H1 (cell line): ENCODE measurements around the gene OMP. TPM values are rescaled to one million over a fixed set of nuclear protein-coding genes. Genes with fewer than 3 reads are reported as not detected.

Source experiments
- CTCF ChIA-PET: fragments of 300-600 bp; sonication (Branson Sonifier 250); formaldehyde crosslinking; loops from one replicate; lab custom pipeline; 2021; ENCODE audit not compliant: partially characterized antibody; lab: Charles Lee
- POLR2A ChIA-PET: fragments of 300-600 bp; sonication (Branson Sonifier 250); formaldehyde crosslinking; loops from one replicate; lab custom pipeline; 2021; ENCODE audit warnings: inconsistent platforms; ENCODE audit not compliant: partially characterized antibody; lab: Charles Lee
- DNase-seq, 2 experiments: peaks; one replicate each; pipeline versions ENCODE4 v3.0.0 to v3.0.0-alpha.2; 2010 to 2022; ENCODE audit warnings: low spot score in 2 of 2, low read depth in 1 of 2, mixed read lengths in 1 of 2
- FAIRE-seq: peaks from 2 replicates; lab custom pipeline; 2011; peaks lifted over from hg19 to GRCh38; lab: Jason Lieb, UNC
- H2AFZ ChIP-seq: 2 replicates; pipeline ENCODE4 v1.8.1; 2012; ENCODE audit warnings: low read length, inconsistent platforms
- H2AK5ac ChIP-seq: 2 replicates; pipeline ENCODE4 v1.6.1; 2013; ENCODE audit warnings: low read depth, low read length
- H2BK120ac ChIP-seq: replicated peaks from 2 replicates; pipeline ENCODE3; 2013; ENCODE audit warnings: low read depth, low read length, inconsistent platforms
- H2BK12ac ChIP-seq: 2 replicates; pipeline ENCODE4 v1.6.1; 2013; ENCODE audit warnings: low read depth, low read length
- H2BK15ac ChIP-seq: 2 replicates; pipeline ENCODE4 v1.6.1; 2013; ENCODE audit warnings: low read length
- H2BK20ac ChIP-seq: 2 replicates; pipeline ENCODE4 v1.6.1; 2013; ENCODE audit warnings: low read length
- H2BK5ac ChIP-seq: 2 replicates; pipeline ENCODE4 v1.6.1; 2013; ENCODE audit warnings: low read depth, low read length
- H3K14ac ChIP-seq: 2 replicates; pipeline ENCODE4 v1.6.1; 2013; ENCODE audit warnings: inconsistent platforms; ENCODE audit not compliant: insufficient read length
- H3K18ac ChIP-seq: 2 replicates; pipeline ENCODE4 v1.6.1; 2013; ENCODE audit warnings: low read length; ENCODE audit errors: extremely low read depth
- H3K23ac ChIP-seq: 2 replicates; pipeline ENCODE4 v1.6.1; 2013; ENCODE audit warnings: inconsistent platforms; ENCODE audit not compliant: insufficient read length
- H3K23me2 ChIP-seq: 2 replicates; pipeline ENCODE4 v1.6.1; 2013; ENCODE audit warnings: low read depth, low read length
- H3K27ac ChIP-seq: 2 replicates; pipeline ENCODE4 v1.6.1; 2011; ENCODE audit warnings: low read depth, low read length, inconsistent platforms
- H3K27me3 ChIP-seq, 4 experiments: replicated peaks in 1 of 4; 1 replicate in 1 of 4; 2 replicates in 3 of 4; pipeline versions ENCODE4 v1.6.1 to v1.8.1; 2011 to 2013; ENCODE audit warnings: low read length in 3 of 4, mild to moderate bottlenecking in 3 of 4, inconsistent platforms in 2 of 4, mixed read lengths in 2 of 4, moderate library complexity in 1 of 4; ENCODE audit not compliant: control insufficient read depth in 3 of 4, insufficient read depth in 3 of 4; ENCODE audit errors: extremely low read depth in 1 of 4
- H3K36me3 ChIP-seq, 4 experiments: 2 replicates each; pipeline versions ENCODE4 v1.6.1 to v1.8.1; 2011 to 2013; ENCODE audit warnings: mild to moderate bottlenecking in 4 of 4, low read length in 3 of 4, moderate library complexity in 2 of 4, control low read depth in 1 of 4, inconsistent platforms in 1 of 4; ENCODE audit not compliant: insufficient read depth in 4 of 4, control insufficient read depth in 2 of 4
- H3K4ac ChIP-seq: replicated peaks from 2 replicates; pipeline ENCODE3; 2013; ENCODE audit warnings: low read length, low read depth, mixed read lengths, inconsistent platforms; ENCODE audit not compliant: insufficient read length
- H3K4me1 ChIP-seq, 4 experiments: replicated peaks in 1 of 4; 1 replicate in 1 of 4; 2 replicates in 3 of 4; pipeline versions ENCODE4 v1.6.1 to v1.8.1; 2011 to 2013; ENCODE audit warnings: low read length in 3 of 4, inconsistent platforms in 2 of 4, mixed read lengths in 1 of 4; ENCODE audit not compliant: insufficient read depth in 4 of 4, control insufficient read depth in 3 of 4
- H3K4me2 ChIP-seq, 2 experiments: 2 replicates each; pipeline versions ENCODE4 v1.6.1 to v1.8.1; 2011 to 2013; ENCODE audit warnings: low read depth in 2 of 2, low read length in 2 of 2, control low read depth in 1 of 2, inconsistent platforms in 1 of 2, mild to moderate bottlenecking in 1 of 2; ENCODE audit not compliant: insufficient read depth in 1 of 2
- H3K4me3 ChIP-seq, 4 experiments: fragments of 200-600, 300-600 bp in 1 of 4; sonication (generic), shearing (Covaris generic), sonication (Bioruptor Twin) in 1 of 4; 2 replicates each; pipeline versions ENCODE4 v1.5.1 to v1.8.1; 2011 to 2016; ENCODE audit warnings: low read length in 4 of 4, low read depth in 3 of 4, control low read depth in 2 of 4, inconsistent platforms in 2 of 4, mild to moderate bottlenecking in 2 of 4, mixed read lengths in 1 of 4, moderate library complexity in 1 of 4; ENCODE audit not compliant: insufficient read depth in 2 of 4; ENCODE audit errors: extremely low read depth in 1 of 4
- H3K56ac ChIP-seq: replicated peaks from 2 replicates; pipeline ENCODE3; 2013; ENCODE audit warnings: low read depth, mild to moderate bottlenecking, mixed read lengths, low read length, inconsistent platforms; ENCODE audit not compliant: insufficient read length
- H3K79me1 ChIP-seq: 2 replicates; pipeline ENCODE4 v1.6.1; 2013; ENCODE audit warnings: low read depth, low read length, control low read depth
- H3K79me2 ChIP-seq, 2 experiments: 2 replicates each; pipeline versions ENCODE4 v1.6.1 to v1.8.1; 2012 to 2013; ENCODE audit warnings: low read length in 2 of 2, mild to moderate bottlenecking in 2 of 2, inconsistent platforms in 1 of 2; ENCODE audit not compliant: insufficient read depth in 2 of 2, control insufficient read depth in 1 of 2
- H3K9ac ChIP-seq, 4 experiments: replicated peaks in 1 of 4; 1 replicate in 1 of 4; 2 replicates in 3 of 4; pipeline versions ENCODE4 v1.6.1 to v1.8.1; 2011 to 2013; ENCODE audit warnings: low read depth in 3 of 4, low read length in 3 of 4, control low read depth in 2 of 4, mild to moderate bottlenecking in 2 of 4, moderate library complexity in 2 of 4, inconsistent platforms in 1 of 4; ENCODE audit errors: extremely low read depth in 1 of 4
- H3K9me3 ChIP-seq, 2 experiments: 2 replicates each; pipeline versions ENCODE4 v1.6.1 to v1.8.1; 2012 to 2013; ENCODE audit warnings: mild to moderate bottlenecking in 2 of 2, moderate library complexity in 2 of 2, control low read depth in 1 of 2, inconsistent platforms in 1 of 2, low read depth in 1 of 2, low read length in 1 of 2, mixed read lengths in 1 of 2; ENCODE audit not compliant: insufficient read depth in 2 of 2
- H4K20me1 ChIP-seq, 2 experiments: replicated peaks in 1 of 2; 2 replicates each; pipeline versions ENCODE3 to v1.8.1; 2011 to 2013; ENCODE audit warnings: inconsistent platforms in 2 of 2, low read length in 2 of 2, mild to moderate bottlenecking in 1 of 2; ENCODE audit not compliant: insufficient read depth in 2 of 2, control insufficient read depth in 1 of 2
- H4K5ac ChIP-seq: 2 replicates; pipeline ENCODE4 v1.6.1; 2013; ENCODE audit warnings: low read length, low read depth, mixed read lengths, inconsistent platforms; ENCODE audit not compliant: insufficient read length
- H4K8ac ChIP-seq: 2 replicates; pipeline ENCODE4 v1.8.0; 2013; ENCODE audit warnings: mild to moderate bottlenecking, moderate library complexity, low read length, inconsistent platforms; ENCODE audit not compliant: insufficient read depth; ENCODE audit errors: extremely low read depth
- H4K91ac ChIP-seq: replicated peaks from 2 replicates; pipeline ENCODE3; 2013; ENCODE audit warnings: low read length, mixed read lengths, inconsistent platforms; ENCODE audit not compliant: insufficient read length
- EGR1 ChIP-seq: IDR thresholded peaks from 2 replicates; pipeline ENCODE4 v1.6.1; 2011; ENCODE audit warnings: low read depth, low read length, borderline replicate concordance
- EP300 ChIP-seq, 2 experiments: IDR thresholded peaks; 1 replicate in 1 of 2; 2 replicates in 1 of 2; pipeline ENCODE4 v1.6.1; 2011 to 2012; ENCODE audit warnings: low read depth in 2 of 2, low read length in 2 of 2, mild to moderate bottlenecking in 2 of 2, borderline replicate concordance in 1 of 2, inconsistent platforms in 1 of 2, moderate library complexity in 1 of 2
- JUND ChIP-seq: IDR thresholded peaks from 2 replicates; pipeline ENCODE4 v1.6.1; 2011; ENCODE audit warnings: mild to moderate bottlenecking, improper control_type of control experiment, low read length
- KDM4A ChIP-seq: IDR thresholded peaks from one replicate; pipeline ENCODE4 v1.7.1; 2012; ENCODE audit warnings: low read depth, mild to moderate bottlenecking, moderate library complexity, low read length, inconsistent platforms; ENCODE audit not compliant: severe bottlenecking
- POLR2AphosphoS5 ChIP-seq: IDR thresholded peaks from 2 replicates; pipeline ENCODE4 v1.6.1; 2011; ENCODE audit warnings: low read depth, low read length
- SIRT6 ChIP-seq: IDR thresholded peaks from one replicate; pipeline ENCODE4 v1.7.1; 2012; ENCODE audit warnings: low read length, inconsistent platforms
- SIX5 ChIP-seq: IDR thresholded peaks from 2 replicates; pipeline ENCODE4 v1.6.1; 2011; ENCODE audit warnings: mild to moderate bottlenecking, low read depth, low read length
- SP2 ChIP-seq: IDR thresholded peaks from 2 replicates; pipeline ENCODE4 v1.6.1; 2012; ENCODE audit warnings: mild to moderate bottlenecking, low read length, inconsistent platforms
- WGBS, 2 experiments: shearing (Covaris generic) in 1 of 2; methylation state at CpG; one replicate each; pipeline versions ENCODE4 v1.1.6 to v1.1.7; 2013 to 2015; ENCODE audit warnings: low lambda C conversion rate in 2 of 2, mixed read lengths in 2 of 2, inconsistent platforms in 1 of 2, low coverage in 1 of 2, missing lambda C conversion rate in 1 of 2; ENCODE audit not compliant: insufficient replicate concordance in 2 of 2, insufficient coverage in 1 of 2, insufficient read length in 1 of 2; ENCODE audit errors: extremely low coverage in 1 of 2, missing lambda C conversion rate in 1 of 2; 5-methylcytosine and 5-hydroxymethylcytosine counted together
- polyA plus RNA-seq, 7 experiments: library from polyadenylated mRNA; depleted of rRNA in 3 of 7; stranded (reverse) in 5 of 7; unstranded in 2 of 7; fragments of >200 nt in 5 of 7; fragments of 200-250 nt in 2 of 7; gene quantifications; 1 replicate in 5 of 7; 2 replicates in 1 of 7; 4 replicates in 1 of 7; pipeline versions ENCODE4 v1.2.1 to v1.2.3, GENCODE V29; 2011 to 2013; ENCODE audit warnings: missing spikeins in 2 of 7, mixed read lengths in 2 of 7
- total RNA-seq: library from RNA; stranded (reverse); fragmentation: NEBNext Ultra II Directional; extraction: Animal tissue kit (Norgen Biotek cat#: 25700); gene quantifications from 2 replicates; pipeline ENCODE4 v1.2.1, GENCODE V29; 2021
- TF ChIP-seq, protein P1 (sequence below): IDR thresholded peaks from 2 replicates; pipeline ENCODE4 v1.6.1; 2012; ENCODE audit warnings: inconsistent platforms
- TF ChIP-seq, protein P2 (sequence below): IDR thresholded peaks from 2 replicates; pipeline ENCODE4 v1.6.1; 2012; ENCODE audit warnings: inconsistent platforms
- TF ChIP-seq, protein P3 (sequence below), 3 experiments: IDR thresholded peaks; 1 replicate in 2 of 3; 2 replicates in 1 of 3; pipeline versions ENCODE4 v1.5.1 to v1.6.1; 2011; ENCODE audit warnings: low read length in 3 of 3, mild to moderate bottlenecking in 3 of 3, inconsistent platforms in 2 of 3, low read depth in 1 of 3, moderate library complexity in 1 of 3; ENCODE audit not compliant: insufficient read depth in 1 of 3; ENCODE audit errors: control extremely low read depth in 1 of 3

Gene OMP
- total and polyA plus RNA-seq, 2 of the 8 experiments (the other 6 are each of a cell fraction or from before 2014, with no cell fraction given) = not detected

DNA sequence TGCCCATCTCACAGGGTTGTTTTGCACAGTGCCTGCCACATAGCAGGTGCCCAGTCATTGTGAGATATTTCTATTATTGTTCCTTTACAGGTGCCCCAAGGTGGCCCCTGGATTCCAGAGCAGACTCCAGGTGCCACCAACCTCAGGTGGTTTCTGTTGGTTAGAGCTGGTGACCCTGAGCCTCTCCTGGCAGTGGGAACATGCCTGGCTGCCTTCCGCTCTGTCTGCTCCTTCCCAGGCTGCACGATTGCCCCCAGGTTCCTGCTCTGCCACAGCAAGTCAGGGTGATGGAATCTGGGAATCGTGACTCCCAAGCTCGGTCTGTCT lies 12.6 kb upstream of the OMP start:
- POLR2A ChIA-PET = interaction anchor here (1.8 kb wide), 1 partner anchor 42 kb away, joined by 9 read pairs; no protein-coding TSS in a partner anchor
- H4K20me1 ChIP-seq = peaks cover 0 to 4% of the 10 kb centered on the region in 2 experiments
- H3K56ac ChIP-seq = no peak overlapping the region
- no peak overlapping the region for H2BK120ac ChIP-seq
- no peak for DNase-seq
- WGBS, 2 experiments = 82% methylated on average over 4 of the region's 4 CpGs; no CpG with 5 or more reads in 1 of the 2 experiments
- no peaks in the 10 kb centered on the region for H3K23me2 ChIP-seq
- no peak overlapping the region for H3K9ac ChIP-seq
- no peak overlapping the region for H4K8ac ChIP-seq
- no peaks in the 10 kb centered on the region for H3K79me1 ChIP-seq
- H4K91ac ChIP-seq = no peak overlapping the region
- H3K14ac ChIP-seq = no peak overlapping the region
- no peaks in the 10 kb centered on the region for H3K27me3 ChIP-seq
- no peak overlapping the region for H3K27ac ChIP-seq
- H2AK5ac ChIP-seq = no peak overlapping the region
- CTCF ChIA-PET = interaction anchor here (1.0 to 11.6 kb wide), 19 partner anchors 9 to 467 kb away, joined by 3 to 297 read pairs (median 10); partner anchors contain the start of genes CAPN5 and OMP
- H2BK20ac ChIP-seq = no peak overlapping the region
- H2BK12ac ChIP-seq = no peak overlapping the region
- no peaks in the 10 kb centered on the region for H3K79me2 ChIP-seq
- no peak overlapping the region for H2AFZ ChIP-seq
- H2BK5ac ChIP-seq = no peak overlapping the region
- no peak overlapping the region for H3K18ac ChIP-seq
- no peak for FAIRE-seq
- H3K9me3 ChIP-seq = no peaks in the 10 kb centered on the region
- no peaks in the 10 kb centered on the region for H3K36me3 ChIP-seq
- no peak overlapping the region for H4K5ac ChIP-seq
- no peak overlapping the region for H3K4me3 ChIP-seq
- no peak overlapping the region for H3K4ac ChIP-seq
- H3K23ac ChIP-seq = no peak overlapping the region
- H2BK15ac ChIP-seq = no peak overlapping the region
- peaks cover 0 to 8% (median 2%) of the 10 kb centered on the region in 4 experiments; a peak in 3 of 7 replicates for H3K4me1 ChIP-seq
- no peak overlapping the region for H3K4me2 ChIP-seq
- TF ChIP-seq, protein P1, sequence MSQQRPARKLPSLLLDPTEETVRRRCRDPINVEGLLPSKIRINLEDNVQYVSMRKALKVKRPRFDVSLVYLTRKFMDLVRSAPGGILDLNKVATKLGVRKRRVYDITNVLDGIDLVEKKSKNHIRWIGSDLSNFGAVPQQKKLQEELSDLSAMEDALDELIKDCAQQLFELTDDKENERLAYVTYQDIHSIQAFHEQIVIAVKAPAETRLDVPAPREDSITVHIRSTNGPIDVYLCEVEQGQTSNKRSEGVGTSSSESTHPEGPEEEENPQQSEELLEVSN = no peak
- TF ChIP-seq, protein P2, sequence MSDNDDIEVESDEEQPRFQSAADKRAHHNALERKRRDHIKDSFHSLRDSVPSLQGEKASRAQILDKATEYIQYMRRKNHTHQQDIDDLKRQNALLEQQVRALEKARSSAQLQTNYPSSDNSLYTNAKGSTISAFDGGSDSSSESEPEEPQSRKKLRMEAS = no peak
- TF ChIP-seq SIX5 (no peak), SP2 (no peak), JUND (no peak), POLR2AphosphoS5 (no peak), KDM4A (no peak), EP300 (IDR thresholded peaks at IDR 0.05; ENCODE audit: borderline replicate concordance in 1 of 2, low read depth in 2 of 2, low read length in 2 of 2) (no peak), SIRT6 (no peak), EGR1 (no peak)
- TF ChIP-seq, protein P3, sequence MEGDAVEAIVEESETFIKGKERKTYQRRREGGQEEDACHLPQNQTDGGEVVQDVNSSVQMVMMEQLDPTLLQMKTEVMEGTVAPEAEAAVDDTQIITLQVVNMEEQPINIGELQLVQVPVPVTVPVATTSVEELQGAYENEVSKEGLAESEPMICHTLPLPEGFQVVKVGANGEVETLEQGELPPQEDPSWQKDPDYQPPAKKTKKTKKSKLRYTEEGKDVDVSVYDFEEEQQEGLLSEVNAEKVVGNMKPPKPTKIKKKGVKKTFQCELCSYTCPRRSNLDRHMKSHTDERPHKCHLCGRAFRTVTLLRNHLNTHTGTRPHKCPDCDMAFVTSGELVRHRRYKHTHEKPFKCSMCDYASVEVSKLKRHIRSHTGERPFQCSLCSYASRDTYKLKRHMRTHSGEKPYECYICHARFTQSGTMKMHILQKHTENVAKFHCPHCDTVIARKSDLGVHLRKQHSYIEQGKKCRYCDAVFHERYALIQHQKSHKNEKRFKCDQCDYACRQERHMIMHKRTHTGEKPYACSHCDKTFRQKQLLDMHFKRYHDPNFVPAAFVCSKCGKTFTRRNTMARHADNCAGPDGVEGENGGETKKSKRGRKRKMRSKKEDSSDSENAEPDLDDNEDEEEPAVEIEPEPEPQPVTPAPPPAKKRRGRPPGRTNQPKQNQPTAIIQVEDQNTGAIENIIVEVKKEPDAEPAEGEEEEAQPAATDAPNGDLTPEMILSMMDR (IDR thresholded peaks at IDR 0.05; ENCODE audit: control extremely low read depth in 1 of 3, insufficient read depth in 1 of 3, low read depth in 1 of 3, low read length in 3 of 3) = no peak
